GM19372 (cell line): ENCODE results near the gene AVPR2.

Source experiments
- ATAC-seq: cut with Tn5 transposase; IDR thresholded peaks from one replicate; pipeline ENCODE4 v1.9.1; 2021; ENCODE audit warnings: mild to moderate bottlenecking, low read depth, moderate library complexity; ENCODE audit not compliant: unreplicated experiment

AVPR2 gene

GRCh38 chrX:153948002-153948466 lies 43.6 kb downstream of the AVPR2 start:
- no peak for ATAC-seq

DNA sequence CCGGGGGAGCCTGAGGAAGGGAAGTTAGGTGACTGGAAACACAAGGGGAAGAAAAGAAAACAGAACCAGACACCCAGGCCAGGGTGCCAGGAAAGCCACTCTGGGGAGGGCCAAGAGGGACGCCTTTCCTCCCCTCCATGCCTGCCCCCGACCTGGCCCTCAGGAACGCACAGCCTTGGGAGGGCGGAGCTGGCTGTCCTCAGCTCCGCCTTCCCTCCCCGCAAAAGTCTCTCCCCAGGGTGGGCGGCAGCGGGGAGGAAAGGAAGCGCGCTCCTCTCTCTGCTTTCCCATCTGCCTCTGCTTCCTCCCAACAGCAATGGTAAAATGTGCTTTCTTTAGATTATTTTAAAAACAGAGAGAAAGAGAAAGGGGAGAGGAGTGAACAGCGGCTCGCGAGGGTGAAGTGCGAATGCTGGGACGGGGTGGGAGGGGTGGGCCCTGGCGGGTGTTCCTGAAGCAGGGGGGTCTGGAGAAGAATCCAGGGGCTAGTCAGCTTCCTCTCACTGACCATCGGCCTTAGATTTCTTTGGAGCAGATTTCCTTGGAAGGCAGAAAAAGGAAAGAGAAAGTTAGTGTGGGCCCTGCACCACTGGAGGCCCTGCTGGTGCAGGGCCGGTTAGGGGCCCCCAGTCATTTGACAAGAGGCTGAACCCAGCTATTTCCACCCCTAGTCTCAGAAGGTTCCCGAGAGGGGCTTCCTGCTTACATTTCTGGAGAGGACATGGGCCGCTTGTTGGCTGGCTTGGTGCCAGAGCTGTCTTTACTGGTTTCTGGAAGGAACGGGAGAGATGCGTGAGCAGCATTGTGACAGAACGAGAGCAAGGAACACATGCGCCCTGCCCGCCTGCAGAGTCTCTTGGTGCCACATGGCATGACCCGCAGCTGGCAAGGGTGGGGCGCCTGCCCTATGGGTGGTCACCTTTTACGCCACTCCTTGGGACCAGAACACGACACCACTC lies 44.7 kb downstream of the AVPR2 start:
- ATAC-seq, result no peak

- ATAC-seq, result no peak
These were observed 45.7 kb downstream of the AVPR2 start for GRCh38 chrX:153950127-153950526.

DNA sequence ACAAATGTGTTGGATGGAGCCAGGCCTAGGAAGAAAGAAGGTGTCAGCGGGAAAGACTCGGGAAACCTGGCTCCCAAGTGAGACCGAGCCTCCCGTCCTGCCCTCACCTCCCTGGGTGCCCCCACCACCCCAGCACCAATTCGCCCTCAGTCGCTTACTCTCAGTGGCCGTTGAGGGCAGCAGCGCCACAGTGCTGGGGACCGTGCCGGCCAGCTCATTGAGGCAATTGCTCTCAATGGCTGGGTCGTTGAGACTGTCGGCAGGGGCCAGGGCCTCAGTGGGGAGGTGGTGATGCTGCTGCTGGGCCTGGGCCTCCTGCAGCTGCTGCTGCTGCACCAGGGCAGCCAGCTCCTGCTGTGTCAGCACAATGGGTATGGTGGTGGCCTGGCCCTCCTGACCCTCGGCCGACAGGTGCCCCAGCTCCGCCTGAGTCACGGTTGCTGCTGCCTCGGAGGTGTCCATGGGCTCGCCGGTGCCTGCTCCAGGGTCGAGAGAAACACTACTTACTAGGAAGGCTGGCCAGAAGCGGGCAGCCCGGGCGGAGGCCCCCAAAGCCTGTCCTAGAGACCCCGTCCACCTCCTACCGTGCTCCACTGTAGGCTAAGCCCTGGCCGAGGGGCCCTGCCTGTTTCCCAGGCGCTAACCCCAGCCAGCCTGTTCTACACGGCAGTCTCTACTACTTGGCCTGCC lies 47.4 kb downstream of the AVPR2 start:
- ATAC-seq, result no peak

GRCh38 chrX:153952373-153953026 lies 48.0 kb downstream of the AVPR2 start:
- no peak for ATAC-seq

DNA sequence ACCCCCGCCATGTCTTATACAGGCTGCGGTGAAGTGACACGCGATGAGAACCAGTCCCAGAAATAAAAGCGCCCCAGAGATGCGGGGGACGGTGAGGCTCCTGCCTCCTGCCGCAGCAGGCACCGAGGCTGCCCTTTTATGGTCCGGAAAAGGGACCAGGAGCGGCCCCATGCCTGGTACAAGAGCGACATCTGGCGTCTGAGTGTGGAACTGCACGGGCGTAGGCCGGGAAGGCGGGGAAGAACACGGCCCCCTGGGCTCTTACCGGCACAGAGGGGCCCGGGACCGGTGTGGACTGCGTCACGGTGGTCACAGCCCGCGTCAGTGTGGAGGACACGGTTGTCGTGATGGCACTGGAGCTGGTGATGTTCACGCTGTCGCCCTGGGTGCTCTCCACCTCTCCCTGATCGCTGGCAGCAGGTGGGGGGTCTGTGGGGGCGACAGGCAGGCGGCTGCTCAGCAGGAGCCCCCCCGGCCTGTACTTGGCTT lies 48.9 kb downstream of the AVPR2 start:
- no peak for ATAC-seq

GRCh38 chrX:153953892-153954557 lies 49.6 kb downstream of the AVPR2 start:
- no peak for ATAC-seq

- no peak for ATAC-seq
These were observed 50.2 kb downstream of the AVPR2 start for GRCh38 chrX:153954558-153955227.

- no peak for ATAC-seq
These were observed 50.8 kb downstream of the AVPR2 start for GRCh38 chrX:153955228-153955732.

GRCh38 chrX:153956044-153956907 lies 51.8 kb downstream of the AVPR2 start:
- no peak for ATAC-seq
